Bronchial epithelial cell (primary cell): ENCODE results near the gene HMGCLL1. TPM values are rescaled to one million over a fixed set of nuclear protein-coding genes. Genes with fewer than 3 reads are reported as not detected.

Experiments used
- DNase-seq: peaks from one replicate; pipeline ENCODE4 v3.0.0-alpha.2; 2010; ENCODE audit warnings: low read depth
- FAIRE-seq: peaks from 2 replicates; lab custom pipeline; 2011; peaks lifted over from hg19 to GRCh38; lab: Jason Lieb, UNC
- H3K27me3 ChIP-seq: 2 replicates; pipeline ENCODE4 v1.5.1; 2011; ENCODE audit warnings: low read length; ENCODE audit not compliant: control insufficient read depth, insufficient read depth
- H3K36me3 ChIP-seq: 2 replicates; pipeline ENCODE4 v1.5.1; 2011; ENCODE audit warnings: low read length; ENCODE audit not compliant: control insufficient read depth, insufficient read depth
- H3K4me3 ChIP-seq: 2 replicates; pipeline ENCODE4 v1.5.1; 2011; ENCODE audit warnings: mild to moderate bottlenecking, low read depth, low read length, control low read depth
- CTCF ChIP-seq: IDR thresholded peaks from 2 replicates; pipeline ENCODE4 v1.5.1; 2011; ENCODE audit warnings: mild to moderate bottlenecking, moderate library complexity, low read length, control low read depth, inconsistent platforms; ENCODE audit not compliant: insufficient read depth, severe bottlenecking
- total RNA-seq: library from RNA; depleted of rRNA; stranded (reverse); fragments of >200 nt; gene quantifications from 2 replicates; pipeline ENCODE4 v1.2.1, GENCODE V29; 2014

The HMGCLL1 gene
- total RNA-seq, 1 donor from 2014 or later: not detected

- peaks cover 1% of the 10 kb centered on the region for H3K27me3 ChIP-seq
These were observed 21.8 kb downstream of the HMGCLL1 start for GRCh38 chr6:55557146-55557545.

GRCh38 chr6:55545791-55546190 lies 33.2 kb downstream of the HMGCLL1 start:
- Histone ChIP-seq H3K27me3 (no peaks in the 10 kb centered on the region), H3K36me3 (no peaks in the 10 kb centered on the region), H3K4me3 (no peak overlapping the region)
- DNase-seq (no peak), FAIRE-seq (no peak)
- TF ChIP-seq CTCF: no peak

More at GRCh38 chr6:55557146-55557545, 21.8 kb downstream of the HMGCLL1 start:
- Histone ChIP-seq H3K36me3 (no peaks in the 10 kb centered on the region), H3K4me3 (no peak overlapping the region)
- TF ChIP-seq CTCF: no peak
- FAIRE-seq (no peak), DNase-seq (no peak)

GRCh38 chr6:55543633-55544309 lies 35.2 kb downstream of the HMGCLL1 start:
- no peak overlapping the region for H3K4me3 ChIP-seq
- FAIRE-seq (no peak), DNase-seq (no peak)
- no peaks in the 10 kb centered on the region for H3K27me3 ChIP-seq
- no peak for TF ChIP-seq CTCF
- no peaks in the 10 kb centered on the region for H3K36me3 ChIP-seq

GRCh38 chr6:55541024-55541423 lies 38.0 kb downstream of the HMGCLL1 start:
- DNase-seq (no peak), FAIRE-seq (no peak)
- Histone ChIP-seq H3K4me3 (no peak overlapping the region), H3K36me3 (no peaks in the 10 kb centered on the region), H3K27me3 (no peaks in the 10 kb centered on the region)
- no peak for TF ChIP-seq CTCF

- FAIRE-seq (no peak), DNase-seq (no peak)
- no peak for TF ChIP-seq CTCF
- Histone ChIP-seq H3K4me3 (no peak overlapping the region), H3K27me3 (no peaks in the 10 kb centered on the region), H3K36me3 (no peaks in the 10 kb centered on the region)
These were observed 42.5 kb downstream of the HMGCLL1 start for GRCh38 chr6:55536391-55536956.

GRCh38 chr6:55531496-55531895 lies 47.5 kb downstream of the HMGCLL1 start:
- no peak for TF ChIP-seq CTCF
- DNase-seq (no peak), FAIRE-seq (no peak)
- no peaks in the 10 kb centered on the region for H3K36me3 ChIP-seq
- H3K27me3 ChIP-seq: no peaks in the 10 kb centered on the region
- H3K4me3 ChIP-seq: no peak overlapping the region
